ENCODE results near the gene TMEM108.

Gene TMEM108

GRCh38 chr3:133283958-133284807 is 246.0 kb downstream of the TMEM108 start:
- H3K27ac ChIP-seq: no peak overlapping the region
- TF ChIP-seq, protein P1, sequence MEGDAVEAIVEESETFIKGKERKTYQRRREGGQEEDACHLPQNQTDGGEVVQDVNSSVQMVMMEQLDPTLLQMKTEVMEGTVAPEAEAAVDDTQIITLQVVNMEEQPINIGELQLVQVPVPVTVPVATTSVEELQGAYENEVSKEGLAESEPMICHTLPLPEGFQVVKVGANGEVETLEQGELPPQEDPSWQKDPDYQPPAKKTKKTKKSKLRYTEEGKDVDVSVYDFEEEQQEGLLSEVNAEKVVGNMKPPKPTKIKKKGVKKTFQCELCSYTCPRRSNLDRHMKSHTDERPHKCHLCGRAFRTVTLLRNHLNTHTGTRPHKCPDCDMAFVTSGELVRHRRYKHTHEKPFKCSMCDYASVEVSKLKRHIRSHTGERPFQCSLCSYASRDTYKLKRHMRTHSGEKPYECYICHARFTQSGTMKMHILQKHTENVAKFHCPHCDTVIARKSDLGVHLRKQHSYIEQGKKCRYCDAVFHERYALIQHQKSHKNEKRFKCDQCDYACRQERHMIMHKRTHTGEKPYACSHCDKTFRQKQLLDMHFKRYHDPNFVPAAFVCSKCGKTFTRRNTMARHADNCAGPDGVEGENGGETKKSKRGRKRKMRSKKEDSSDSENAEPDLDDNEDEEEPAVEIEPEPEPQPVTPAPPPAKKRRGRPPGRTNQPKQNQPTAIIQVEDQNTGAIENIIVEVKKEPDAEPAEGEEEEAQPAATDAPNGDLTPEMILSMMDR (IDR thresholded peaks at IDR 0.05): no peak
- TF ChIP-seq ZFX (IDR thresholded peaks at IDR 0.05; ENCODE audit: borderline replicate concordance): no peak

GRCh38 chr3:133289322-133289721 is 251.1 kb downstream of the TMEM108 start:
- H3K27ac ChIP-seq: no peak overlapping the region
- no peak for TF ChIP-seq ZFX (IDR thresholded peaks at IDR 0.05; ENCODE audit: borderline replicate concordance)
- TF ChIP-seq, protein P1 (IDR thresholded peaks at IDR 0.05): no peak

DNA sequence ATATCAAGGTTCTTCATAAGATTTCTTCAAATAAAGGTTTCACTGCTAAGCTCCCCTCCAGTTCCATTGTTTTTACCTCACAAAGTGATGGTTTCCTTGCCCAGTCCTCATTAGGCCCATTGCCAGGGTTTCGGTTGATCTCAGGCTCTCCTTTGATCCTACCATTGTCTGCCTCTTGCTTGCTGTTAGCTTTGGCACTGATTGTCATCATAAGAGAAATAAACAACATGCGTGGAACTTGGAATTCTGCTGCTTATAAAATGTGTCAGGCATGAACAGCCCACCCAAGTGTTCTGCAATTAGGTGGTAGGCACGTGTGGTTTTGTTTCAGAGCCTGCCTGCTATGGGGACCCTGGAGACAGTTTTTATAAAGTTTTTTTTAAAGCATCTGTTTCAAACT is 254.1 kb downstream of the TMEM108 start:
- no peak overlapping the region for H3K27ac ChIP-seq
- TF ChIP-seq ZFX (IDR thresholded peaks at IDR 0.05; ENCODE audit: borderline replicate concordance): no peak
- TF ChIP-seq, protein P1 (IDR thresholded peaks at IDR 0.05): no peak

- H3K27ac ChIP-seq: no peak overlapping the region
- no peak for TF ChIP-seq ZFX (IDR thresholded peaks at IDR 0.05; ENCODE audit: borderline replicate concordance)
These were observed 255.4 kb downstream of the TMEM108 start for GRCh38 chr3:133293397-133294110.

GRCh38 chr3:133294253-133294652 is 256.1 kb downstream of the TMEM108 start:
- H3K27ac ChIP-seq: no peak overlapping the region
- no peak for TF ChIP-seq ZFX (IDR thresholded peaks at IDR 0.05; ENCODE audit: borderline replicate concordance)
- TF ChIP-seq, protein P1 (IDR thresholded peaks at IDR 0.05): no peak

DNA sequence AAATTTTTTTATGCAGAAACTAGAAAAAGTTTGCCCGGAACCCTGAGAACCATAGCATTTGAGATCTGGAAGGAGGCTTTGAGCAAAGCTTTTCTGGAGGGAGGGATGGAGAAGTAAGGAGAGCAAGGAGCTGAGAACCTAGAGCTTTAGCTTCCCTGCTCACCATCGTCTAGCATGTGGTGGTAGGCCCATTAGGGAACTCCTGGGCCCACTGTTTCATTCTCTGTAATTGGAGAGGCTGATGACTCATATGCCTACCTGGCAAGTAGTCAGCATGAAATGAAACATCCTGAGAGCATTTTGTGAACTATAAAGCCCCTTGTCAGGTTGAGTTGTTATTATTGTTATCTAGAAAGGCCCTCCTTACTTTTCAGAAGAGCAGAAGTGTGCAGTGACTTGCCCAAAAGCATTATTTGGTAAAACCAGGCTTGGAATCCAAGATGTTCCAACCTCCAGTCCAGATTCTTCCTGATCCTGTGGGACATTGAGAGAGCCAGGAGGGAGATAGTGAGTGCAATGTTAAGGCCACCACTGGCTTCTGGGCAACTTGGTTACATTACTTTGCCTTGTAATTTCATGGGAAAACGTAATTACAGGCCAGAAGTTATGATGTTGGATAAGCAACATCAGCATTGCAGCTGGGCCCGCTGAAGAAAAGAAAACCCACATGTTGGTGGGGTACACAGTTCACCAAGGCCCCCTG is 257.2 kb downstream of the TMEM108 start:
- H3K27ac ChIP-seq: no peak overlapping the region
- no peak for TF ChIP-seq ZFX (IDR thresholded peaks at IDR 0.05; ENCODE audit: borderline replicate concordance)
- TF ChIP-seq, protein P1 (IDR thresholded peaks at IDR 0.05): no peak

Measured in 22Rv1 (cell line).